Duodenal mucosa (tissue), 2 donors: ENCODE results near the gene LDLRAD3.
"Not testable (repeated sequence)": the region's sequence is repeated elsewhere in the genome, so short reads cannot be mapped to it uniquely, and the experiment has no call there.

Experiments
- H3K27ac ChIP-seq: one replicate; pipeline ENCODE4 v1.7.0; 2013; ENCODE audit warnings: low read depth, low read length
- H3K27me3 ChIP-seq, 2 donors: one replicate each; pipeline ENCODE4 v1.7.0; 2013; ENCODE audit warnings: low read length in 2 of 2, control low read depth in 1 of 2; ENCODE audit not compliant: insufficient read depth in 2 of 2, control insufficient read depth in 1 of 2
- H3K36me3 ChIP-seq, 2 donors: one replicate each; pipeline ENCODE4 v1.7.0; 2013; ENCODE audit warnings: low read length in 2 of 2, control low read depth in 1 of 2; ENCODE audit not compliant: insufficient read depth in 2 of 2, control insufficient read depth in 1 of 2
- H3K4me1 ChIP-seq, 2 donors: one replicate each; pipeline ENCODE4 v1.7.0; 2013; ENCODE audit warnings: low read length in 2 of 2, control low read depth in 1 of 2; ENCODE audit not compliant: insufficient read depth in 2 of 2, control insufficient read depth in 1 of 2
- H3K4me3 ChIP-seq, 2 donors: one replicate each; pipeline ENCODE4 v1.7.0; 2013; ENCODE audit warnings: low read length in 2 of 2, low read depth in 1 of 2
- H3K9ac ChIP-seq, 2 donors: one replicate each; pipeline ENCODE4 v1.7.0; 2013; ENCODE audit warnings: low read length in 2 of 2, low read depth in 1 of 2
- H3K9me3 ChIP-seq, 2 donors: one replicate each; pipeline ENCODE4 v1.7.0; 2013; ENCODE audit warnings: low read length in 2 of 2, control low read depth in 1 of 2; ENCODE audit not compliant: control insufficient read depth in 1 of 2

The LDLRAD3 gene

GRCh38 chr11:36189735-36190134, 245.9 kb downstream of the LDLRAD3 start:
- not testable (repeated sequence) for H3K4me3 ChIP-seq, H3K27me3 ChIP-seq, H3K9me3 ChIP-seq, H3K9ac ChIP-seq, H3K27ac ChIP-seq, H3K36me3 ChIP-seq, H3K4me1 ChIP-seq

- no peaks in the 10 kb centered on the region for H3K4me1 ChIP-seq
- H3K9ac ChIP-seq, result no peak overlapping the region
- H3K36me3 ChIP-seq, result no peaks in the 10 kb centered on the region
- H3K9me3 ChIP-seq, result no peaks in the 10 kb centered on the region
- no peak overlapping the region for H3K27ac ChIP-seq
- H3K27me3 ChIP-seq, result no peaks in the 10 kb centered on the region
- H3K4me3 ChIP-seq, result no peak overlapping the region
These were observed 248.1 kb downstream of the LDLRAD3 start for GRCh38 chr11:36191941-36192340.

GRCh38 chr11:36192425-36193289, 248.8 kb downstream of the LDLRAD3 start:
- H3K4me3 ChIP-seq, result no peak overlapping the region
- no peak overlapping the region for H3K9ac ChIP-seq
- H3K27me3 ChIP-seq, result no peaks in the 10 kb centered on the region
- no peaks in the 10 kb centered on the region for H3K4me1 ChIP-seq
- H3K36me3 ChIP-seq, result no peaks in the 10 kb centered on the region
- H3K9me3 ChIP-seq, result no peaks in the 10 kb centered on the region
- H3K27ac ChIP-seq, result no peak overlapping the region

- no peaks in the 10 kb centered on the region for H3K36me3 ChIP-seq
- H3K27me3 ChIP-seq, result no peaks in the 10 kb centered on the region
- no peak overlapping the region for H3K27ac ChIP-seq
- no peaks in the 10 kb centered on the region for H3K4me1 ChIP-seq
- no peaks in the 10 kb centered on the region for H3K9me3 ChIP-seq
- no peak overlapping the region for H3K9ac ChIP-seq
- no peak overlapping the region for H3K4me3 ChIP-seq
These were observed 249.4 kb downstream of the LDLRAD3 start for GRCh38 chr11:36193290-36193619.

GRCh38 chr11:36193721-36194120, 249.9 kb downstream of the LDLRAD3 start:
- Histone ChIP-seq H3K4me1 (no peaks in the 10 kb centered on the region), H3K9me3 (no peaks in the 10 kb centered on the region), H3K27me3 (no peaks in the 10 kb centered on the region), H3K36me3 (no peaks in the 10 kb centered on the region), H3K27ac (no peak overlapping the region), H3K9ac (no peak overlapping the region), H3K4me3 (no peak overlapping the region)

GRCh38 chr11:36195496-36196354, 251.9 kb downstream of the LDLRAD3 start:
- H3K9ac ChIP-seq, result no peak overlapping the region
- H3K27ac ChIP-seq, result no peak overlapping the region

GRCh38 chr11:36196411-36196998, 252.6 kb downstream of the LDLRAD3 start:
- H3K9ac ChIP-seq, result no peak overlapping the region
- H3K27me3 ChIP-seq, result no peaks in the 10 kb centered on the region
- H3K9me3 ChIP-seq, result no peaks in the 10 kb centered on the region
- H3K36me3 ChIP-seq, result no peaks in the 10 kb centered on the region
- no peaks in the 10 kb centered on the region for H3K4me1 ChIP-seq
- H3K4me3 ChIP-seq, result no peak overlapping the region
- no peak overlapping the region for H3K27ac ChIP-seq

More at GRCh38 chr11:36195496-36196354, 251.9 kb downstream of the LDLRAD3 start:
- Histone ChIP-seq H3K4me3 (no peak overlapping the region), H3K9me3 (no peaks in the 10 kb centered on the region), H3K27me3 (no peaks in the 10 kb centered on the region), H3K36me3 (no peaks in the 10 kb centered on the region), H3K4me1 (no peaks in the 10 kb centered on the region)

- Histone ChIP-seq H3K9ac (no peak overlapping the region), H3K36me3 (no peaks in the 10 kb centered on the region), H3K4me1 (no peaks in the 10 kb centered on the region), H3K27ac (no peak overlapping the region), H3K9me3 (no peaks in the 10 kb centered on the region), H3K4me3 (no peak overlapping the region), H3K27me3 (no peaks in the 10 kb centered on the region)
These were observed 257.5 kb downstream of the LDLRAD3 start for GRCh38 chr11:36201411-36201810.

- no peaks in the 10 kb centered on the region for H3K36me3 ChIP-seq
- no peak overlapping the region for H3K4me3 ChIP-seq
- no peaks in the 10 kb centered on the region for H3K9me3 ChIP-seq
- no peak overlapping the region for H3K27ac ChIP-seq
- H3K9ac ChIP-seq, result no peak overlapping the region
- H3K4me1 ChIP-seq, result no peaks in the 10 kb centered on the region
- H3K27me3 ChIP-seq, result no peaks in the 10 kb centered on the region
These were observed 261.7 kb downstream of the LDLRAD3 start for GRCh38 chr11:36205536-36205935.

GRCh38 chr11:36210529-36210928, 266.7 kb downstream of the LDLRAD3 start:
- no peaks in the 10 kb centered on the region for H3K36me3 ChIP-seq
- no peak overlapping the region for H3K27ac ChIP-seq
- H3K9ac ChIP-seq, result no peak overlapping the region
- no peaks in the 10 kb centered on the region for H3K4me1 ChIP-seq
- H3K4me3 ChIP-seq, result no peak overlapping the region
- H3K9me3 ChIP-seq, result no peaks in the 10 kb centered on the region
- no peaks in the 10 kb centered on the region for H3K27me3 ChIP-seq
